DOHH2 (cell line): ENCODE measurements around the gene BIRC3.

Experiments
- EZH2phosphoT487 ChIP-seq: fragments of 200-600 bp; sonication (generic); IDR thresholded peaks from 2 replicates; pipeline ENCODE4 v1.6.1; 2017; ENCODE audit warnings: borderline replicate concordance, mild to moderate bottlenecking, antibody characterized with exemption, low read length, moderate library complexity, mixed read lengths
- TF ChIP-seq, protein P1 (sequence below): fragments of 200-600 bp; sonication (generic); IDR thresholded peaks from one replicate; pipeline ENCODE4 v1.5.1; 2014; ENCODE audit warnings: antibody characterized with exemption, mild to moderate bottlenecking, low read depth, low read length; ENCODE audit not compliant: poor library complexity, severe bottlenecking

DNA sequence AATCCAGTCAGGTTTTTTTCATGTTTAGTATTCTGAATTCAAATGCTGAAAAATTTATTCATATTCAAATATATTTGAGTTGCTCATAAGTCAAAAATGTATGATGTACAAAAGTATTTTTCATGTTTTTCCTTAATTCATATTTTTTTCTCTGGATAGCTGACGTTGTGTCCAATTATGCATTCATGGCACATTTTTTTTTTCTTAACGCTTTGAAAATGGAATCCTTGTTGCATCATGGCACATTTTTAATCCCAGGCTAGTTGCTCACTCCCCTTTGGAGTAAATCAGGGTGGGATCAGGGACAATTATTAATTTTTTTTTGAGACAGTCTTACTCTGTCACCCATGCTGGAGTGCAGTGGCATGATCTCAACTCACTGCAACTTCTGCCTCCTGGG, 14.1 kb downstream of the BIRC3 start:
- TF ChIP-seq, protein P1, sequence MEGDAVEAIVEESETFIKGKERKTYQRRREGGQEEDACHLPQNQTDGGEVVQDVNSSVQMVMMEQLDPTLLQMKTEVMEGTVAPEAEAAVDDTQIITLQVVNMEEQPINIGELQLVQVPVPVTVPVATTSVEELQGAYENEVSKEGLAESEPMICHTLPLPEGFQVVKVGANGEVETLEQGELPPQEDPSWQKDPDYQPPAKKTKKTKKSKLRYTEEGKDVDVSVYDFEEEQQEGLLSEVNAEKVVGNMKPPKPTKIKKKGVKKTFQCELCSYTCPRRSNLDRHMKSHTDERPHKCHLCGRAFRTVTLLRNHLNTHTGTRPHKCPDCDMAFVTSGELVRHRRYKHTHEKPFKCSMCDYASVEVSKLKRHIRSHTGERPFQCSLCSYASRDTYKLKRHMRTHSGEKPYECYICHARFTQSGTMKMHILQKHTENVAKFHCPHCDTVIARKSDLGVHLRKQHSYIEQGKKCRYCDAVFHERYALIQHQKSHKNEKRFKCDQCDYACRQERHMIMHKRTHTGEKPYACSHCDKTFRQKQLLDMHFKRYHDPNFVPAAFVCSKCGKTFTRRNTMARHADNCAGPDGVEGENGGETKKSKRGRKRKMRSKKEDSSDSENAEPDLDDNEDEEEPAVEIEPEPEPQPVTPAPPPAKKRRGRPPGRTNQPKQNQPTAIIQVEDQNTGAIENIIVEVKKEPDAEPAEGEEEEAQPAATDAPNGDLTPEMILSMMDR: no peak
- no peak for TF ChIP-seq EZH2phosphoT487
